H1 (cell line): ENCODE results near the gene LY9. TPM values are rescaled to one million over a fixed set of nuclear protein-coding genes. Genes with fewer than 3 reads are reported as not detected.

ENCODE experiments used
- CTCF ChIA-PET: fragments of 300-600 bp; sonication (Branson Sonifier 250); formaldehyde crosslinking; loops from one replicate; lab custom pipeline; 2021; ENCODE audit not compliant: partially characterized antibody; lab: Charles Lee
- POLR2A ChIA-PET: fragments of 300-600 bp; sonication (Branson Sonifier 250); formaldehyde crosslinking; loops from one replicate; lab custom pipeline; 2021; ENCODE audit warnings: inconsistent platforms; ENCODE audit not compliant: partially characterized antibody; lab: Charles Lee
- DNase-seq, 2 experiments: peaks; one replicate each; pipeline versions ENCODE4 v3.0.0 to v3.0.0-alpha.2; 2010 to 2022; ENCODE audit warnings: low spot score in 2 of 2, low read depth in 1 of 2, mixed read lengths in 1 of 2
- FAIRE-seq: peaks from 2 replicates; lab custom pipeline; 2011; peaks lifted over from hg19 to GRCh38; lab: Jason Lieb, UNC
- H2AFZ ChIP-seq: 2 replicates; pipeline ENCODE4 v1.8.1; 2012; ENCODE audit warnings: low read length, inconsistent platforms
- H2AK5ac ChIP-seq: 2 replicates; pipeline ENCODE4 v1.6.1; 2013; ENCODE audit warnings: low read depth, low read length
- H2BK120ac ChIP-seq: replicated peaks from 2 replicates; pipeline ENCODE3; 2013; ENCODE audit warnings: low read depth, low read length, inconsistent platforms
- H2BK12ac ChIP-seq: 2 replicates; pipeline ENCODE4 v1.6.1; 2013; ENCODE audit warnings: low read depth, low read length
- H2BK15ac ChIP-seq: 2 replicates; pipeline ENCODE4 v1.6.1; 2013; ENCODE audit warnings: low read length
- H2BK20ac ChIP-seq: 2 replicates; pipeline ENCODE4 v1.6.1; 2013; ENCODE audit warnings: low read length
- H2BK5ac ChIP-seq: 2 replicates; pipeline ENCODE4 v1.6.1; 2013; ENCODE audit warnings: low read depth, low read length
- H3K14ac ChIP-seq: 2 replicates; pipeline ENCODE4 v1.6.1; 2013; ENCODE audit warnings: inconsistent platforms; ENCODE audit not compliant: insufficient read length
- H3K18ac ChIP-seq: 2 replicates; pipeline ENCODE4 v1.6.1; 2013; ENCODE audit warnings: low read length; ENCODE audit errors: extremely low read depth
- H3K23ac ChIP-seq: 2 replicates; pipeline ENCODE4 v1.6.1; 2013; ENCODE audit warnings: inconsistent platforms; ENCODE audit not compliant: insufficient read length
- H3K23me2 ChIP-seq: 2 replicates; pipeline ENCODE4 v1.6.1; 2013; ENCODE audit warnings: low read depth, low read length
- H3K27ac ChIP-seq: 2 replicates; pipeline ENCODE4 v1.6.1; 2011; ENCODE audit warnings: low read depth, low read length, inconsistent platforms
- H3K27me3 ChIP-seq, 4 experiments: replicated peaks in 1 of 4; 1 replicate in 1 of 4; 2 replicates in 3 of 4; pipeline versions ENCODE4 v1.6.1 to v1.8.1; 2011 to 2013; ENCODE audit warnings: low read length in 3 of 4, mild to moderate bottlenecking in 3 of 4, inconsistent platforms in 2 of 4, mixed read lengths in 2 of 4, moderate library complexity in 1 of 4; ENCODE audit not compliant: control insufficient read depth in 3 of 4, insufficient read depth in 3 of 4; ENCODE audit errors: extremely low read depth in 1 of 4
- H3K36me3 ChIP-seq, 4 experiments: 2 replicates each; pipeline versions ENCODE4 v1.6.1 to v1.8.1; 2011 to 2013; ENCODE audit warnings: mild to moderate bottlenecking in 4 of 4, low read length in 3 of 4, moderate library complexity in 2 of 4, control low read depth in 1 of 4, inconsistent platforms in 1 of 4; ENCODE audit not compliant: insufficient read depth in 4 of 4, control insufficient read depth in 2 of 4
- H3K4ac ChIP-seq: replicated peaks from 2 replicates; pipeline ENCODE3; 2013; ENCODE audit warnings: low read length, low read depth, mixed read lengths, inconsistent platforms; ENCODE audit not compliant: insufficient read length
- H3K4me1 ChIP-seq, 4 experiments: replicated peaks in 1 of 4; 1 replicate in 1 of 4; 2 replicates in 3 of 4; pipeline versions ENCODE4 v1.6.1 to v1.8.1; 2011 to 2013; ENCODE audit warnings: low read length in 3 of 4, inconsistent platforms in 2 of 4, mixed read lengths in 1 of 4; ENCODE audit not compliant: insufficient read depth in 4 of 4, control insufficient read depth in 3 of 4
- H3K4me2 ChIP-seq, 2 experiments: 2 replicates each; pipeline versions ENCODE4 v1.6.1 to v1.8.1; 2011 to 2013; ENCODE audit warnings: low read depth in 2 of 2, low read length in 2 of 2, control low read depth in 1 of 2, inconsistent platforms in 1 of 2, mild to moderate bottlenecking in 1 of 2; ENCODE audit not compliant: insufficient read depth in 1 of 2
- H3K4me3 ChIP-seq, 4 experiments: fragments of 200-600, 300-600 bp in 1 of 4; sonication (generic), shearing (Covaris generic), sonication (Bioruptor Twin) in 1 of 4; 2 replicates each; pipeline versions ENCODE4 v1.5.1 to v1.8.1; 2011 to 2016; ENCODE audit warnings: low read length in 4 of 4, low read depth in 3 of 4, control low read depth in 2 of 4, inconsistent platforms in 2 of 4, mild to moderate bottlenecking in 2 of 4, mixed read lengths in 1 of 4, moderate library complexity in 1 of 4; ENCODE audit not compliant: insufficient read depth in 2 of 4; ENCODE audit errors: extremely low read depth in 1 of 4
- H3K56ac ChIP-seq: replicated peaks from 2 replicates; pipeline ENCODE3; 2013; ENCODE audit warnings: low read depth, mild to moderate bottlenecking, mixed read lengths, low read length, inconsistent platforms; ENCODE audit not compliant: insufficient read length
- H3K79me1 ChIP-seq: 2 replicates; pipeline ENCODE4 v1.6.1; 2013; ENCODE audit warnings: low read depth, low read length, control low read depth
- H3K79me2 ChIP-seq, 2 experiments: 2 replicates each; pipeline versions ENCODE4 v1.6.1 to v1.8.1; 2012 to 2013; ENCODE audit warnings: low read length in 2 of 2, mild to moderate bottlenecking in 2 of 2, inconsistent platforms in 1 of 2; ENCODE audit not compliant: insufficient read depth in 2 of 2, control insufficient read depth in 1 of 2
- H3K9ac ChIP-seq, 4 experiments: replicated peaks in 1 of 4; 1 replicate in 1 of 4; 2 replicates in 3 of 4; pipeline versions ENCODE4 v1.6.1 to v1.8.1; 2011 to 2013; ENCODE audit warnings: low read depth in 3 of 4, low read length in 3 of 4, control low read depth in 2 of 4, mild to moderate bottlenecking in 2 of 4, moderate library complexity in 2 of 4, inconsistent platforms in 1 of 4; ENCODE audit errors: extremely low read depth in 1 of 4
- H3K9me3 ChIP-seq, 2 experiments: 2 replicates each; pipeline versions ENCODE4 v1.6.1 to v1.8.1; 2012 to 2013; ENCODE audit warnings: mild to moderate bottlenecking in 2 of 2, moderate library complexity in 2 of 2, control low read depth in 1 of 2, inconsistent platforms in 1 of 2, low read depth in 1 of 2, low read length in 1 of 2, mixed read lengths in 1 of 2; ENCODE audit not compliant: insufficient read depth in 2 of 2
- H4K20me1 ChIP-seq, 2 experiments: replicated peaks in 1 of 2; 2 replicates each; pipeline versions ENCODE3 to v1.8.1; 2011 to 2013; ENCODE audit warnings: inconsistent platforms in 2 of 2, low read length in 2 of 2, mild to moderate bottlenecking in 1 of 2; ENCODE audit not compliant: insufficient read depth in 2 of 2, control insufficient read depth in 1 of 2
- H4K5ac ChIP-seq: 2 replicates; pipeline ENCODE4 v1.6.1; 2013; ENCODE audit warnings: low read length, low read depth, mixed read lengths, inconsistent platforms; ENCODE audit not compliant: insufficient read length
- H4K8ac ChIP-seq: 2 replicates; pipeline ENCODE4 v1.8.0; 2013; ENCODE audit warnings: mild to moderate bottlenecking, moderate library complexity, low read length, inconsistent platforms; ENCODE audit not compliant: insufficient read depth; ENCODE audit errors: extremely low read depth
- H4K91ac ChIP-seq: replicated peaks from 2 replicates; pipeline ENCODE3; 2013; ENCODE audit warnings: low read length, mixed read lengths, inconsistent platforms; ENCODE audit not compliant: insufficient read length
- NRF1 ChIP-seq: IDR thresholded peaks from 2 replicates; pipeline ENCODE4 v1.6.1; 2011; ENCODE audit warnings: mild to moderate bottlenecking, low read depth, low read length, improper control_type of control experiment
- TBP ChIP-seq: IDR thresholded peaks from 2 replicates; pipeline ENCODE4 v1.6.1; 2011; ENCODE audit warnings: low read depth, low read length, improper control_type of control experiment
- WGBS, 2 experiments: shearing (Covaris generic) in 1 of 2; methylation state at CpG; one replicate each; pipeline versions ENCODE4 v1.1.6 to v1.1.7; 2013 to 2015; ENCODE audit warnings: low lambda C conversion rate in 2 of 2, mixed read lengths in 2 of 2, inconsistent platforms in 1 of 2, low coverage in 1 of 2, missing lambda C conversion rate in 1 of 2; ENCODE audit not compliant: insufficient replicate concordance in 2 of 2, insufficient coverage in 1 of 2, insufficient read length in 1 of 2; ENCODE audit errors: extremely low coverage in 1 of 2, missing lambda C conversion rate in 1 of 2; 5-methylcytosine and 5-hydroxymethylcytosine counted together
- polyA plus RNA-seq, 7 experiments: library from polyadenylated mRNA; depleted of rRNA in 3 of 7; stranded (reverse) in 5 of 7; unstranded in 2 of 7; fragments of >200 nt in 5 of 7; fragments of 200-250 nt in 2 of 7; gene quantifications; 1 replicate in 5 of 7; 2 replicates in 1 of 7; 4 replicates in 1 of 7; pipeline versions ENCODE4 v1.2.1 to v1.2.3, GENCODE V29; 2011 to 2013; ENCODE audit warnings: missing spikeins in 2 of 7, mixed read lengths in 2 of 7
- total RNA-seq: library from RNA; stranded (reverse); fragmentation: NEBNext Ultra II Directional; extraction: Animal tissue kit (Norgen Biotek cat#: 25700); gene quantifications from 2 replicates; pipeline ENCODE4 v1.2.1, GENCODE V29; 2021

LY9 gene
- total and polyA plus RNA-seq, 2 of the 8 experiments (the other 6 are each of a cell fraction or from before 2014, with no cell fraction given) = not detected

DNA sequence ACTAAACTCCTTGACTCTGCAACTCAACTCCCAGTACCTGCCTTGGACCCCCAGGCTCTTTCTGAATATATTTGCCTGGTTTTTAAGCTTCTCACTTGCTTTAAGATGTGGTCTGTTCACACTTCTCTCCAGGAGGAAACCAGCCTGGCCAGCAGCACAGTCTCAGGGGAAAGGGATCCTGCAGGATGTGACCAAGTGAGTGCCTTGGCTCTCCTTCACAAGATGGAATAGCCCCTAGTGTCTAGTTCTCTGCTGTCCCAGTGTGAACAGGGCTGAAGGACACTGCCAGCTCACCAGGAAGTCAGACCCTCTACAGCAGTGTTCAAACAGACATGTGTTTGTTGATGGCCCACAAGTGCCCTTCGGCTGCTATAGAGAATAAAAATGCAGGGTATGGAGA is 33.8 kb downstream of the LY9 start:
- TF ChIP-seq NRF1 (no peak), TBP (no peak)
- Histone ChIP-seq H3K23me2 (no peaks in the 10 kb centered on the region), H3K36me3 (no peaks in the 10 kb centered on the region), H4K5ac (no peak overlapping the region), H2BK120ac (no peak overlapping the region), H3K9ac (no peak overlapping the region), H2BK12ac (no peak overlapping the region), H3K4me3 (no peak overlapping the region), H3K79me1 (no peaks in the 10 kb centered on the region), H4K91ac (no peak overlapping the region), H3K79me2 (no peaks in the 10 kb centered on the region), H2BK15ac (no peak overlapping the region), H2BK5ac (no peak overlapping the region), H3K4ac (no peak overlapping the region), H4K20me1 (no peaks in the 10 kb centered on the region), H3K56ac (no peak overlapping the region), H2AK5ac (no peak overlapping the region), H2BK20ac (no peak overlapping the region), H3K4me1 (no peaks in the 10 kb centered on the region), H3K27me3 (no peaks in the 10 kb centered on the region), H4K8ac (no peak overlapping the region), H3K9me3 (no peaks in the 10 kb centered on the region), H3K18ac (no peak overlapping the region), H3K4me2 (no peak overlapping the region), H3K27ac (no peak overlapping the region), H3K14ac (no peak overlapping the region), H3K23ac (no peak overlapping the region), H2AFZ (no peak overlapping the region)
- FAIRE-seq (no peak), DNase-seq (no peak)
- WGBS, 2 experiments = 85% methylated on average over 1 of the region's 1 CpG; no CpG with 5 or more reads in 1 of the 2 experiments
- POLR2A ChIA-PET = no interaction called here
- CTCF ChIA-PET = interaction anchor here (0.7 to 4.3 kb wide), 31 partner anchors 10 to 241 kb away, joined by 3 to 60 read pairs (median 5); partner anchors contain the start of gene ITLN2
